Measurements from ENCODE around the gene SRXN1. TPM values are rescaled to one million over a fixed set of nuclear protein-coding genes. Genes with fewer than 3 reads are reported as not detected.

The SRXN1 gene
- total RNA-seq, 1 experiment from 2014 or later: 1.0 TPM

- Histone ChIP-seq H3K27me3 (ENCODE audit: low read length) (no peaks in the 10 kb centered on the region), H3K9me2 (replicated peaks; ENCODE audit: insufficient read depth, low read length) (no peaks in the 10 kb centered on the region), H3K9ac (ENCODE audit: low read length) (no peak overlapping the region), H3K9me3 (ENCODE audit: low read length) (no peaks in the 10 kb centered on the region), H3K4me3 (ENCODE audit: low read length) (no peak overlapping the region), H3K4me2 (ENCODE audit: low read depth, low read length, poor library complexity, severe bottlenecking) (no peak overlapping the region), H3K79me2 (ENCODE audit: low read length) (no peaks in the 10 kb centered on the region), H4K20me1 (ENCODE audit: insufficient read depth, low read depth, low read length) (no peaks in the 10 kb centered on the region), H3K4me1 (ENCODE audit: low read length) (no peaks in the 10 kb centered on the region), H3K36me3 (ENCODE audit: insufficient read depth, low read length) (no peaks in the 10 kb centered on the region), H3K27ac (ENCODE audit: low read length) (no peak overlapping the region), H2AFZ (ENCODE audit: low read length) (no peak overlapping the region)
- no peak for DNase-seq
These were observed 14.4 kb downstream of the SRXN1 start for GRCh38 chr20:638579-638978.

GRCh38 chr20:637559-637958 lies 15.4 kb downstream of the SRXN1 start:
- no peaks in the 10 kb centered on the region for H3K9me2 ChIP-seq (replicated peaks; ENCODE audit: insufficient read depth, low read length)
- no peaks in the 10 kb centered on the region for H3K9me3 ChIP-seq (ENCODE audit: low read length)
- no peak for DNase-seq
- no peak overlapping the region for H3K4me2 ChIP-seq (ENCODE audit: low read depth, low read length, poor library complexity, severe bottlenecking)
- no peak overlapping the region for H2AFZ ChIP-seq (ENCODE audit: low read length)
- no peak overlapping the region for H3K9ac ChIP-seq (ENCODE audit: low read length)
- H3K27ac ChIP-seq (ENCODE audit: low read length): no peak overlapping the region
- H4K20me1 ChIP-seq (ENCODE audit: insufficient read depth, low read depth, low read length): no peaks in the 10 kb centered on the region
- no peak overlapping the region for H3K4me3 ChIP-seq (ENCODE audit: low read length)
- no peaks in the 10 kb centered on the region for H3K36me3 ChIP-seq (ENCODE audit: insufficient read depth, low read length)
- H3K27me3 ChIP-seq (ENCODE audit: low read length): no peaks in the 10 kb centered on the region
- H3K4me1 ChIP-seq (ENCODE audit: low read length): no peaks in the 10 kb centered on the region
- no peaks in the 10 kb centered on the region for H3K79me2 ChIP-seq (ENCODE audit: low read length)

DNA sequence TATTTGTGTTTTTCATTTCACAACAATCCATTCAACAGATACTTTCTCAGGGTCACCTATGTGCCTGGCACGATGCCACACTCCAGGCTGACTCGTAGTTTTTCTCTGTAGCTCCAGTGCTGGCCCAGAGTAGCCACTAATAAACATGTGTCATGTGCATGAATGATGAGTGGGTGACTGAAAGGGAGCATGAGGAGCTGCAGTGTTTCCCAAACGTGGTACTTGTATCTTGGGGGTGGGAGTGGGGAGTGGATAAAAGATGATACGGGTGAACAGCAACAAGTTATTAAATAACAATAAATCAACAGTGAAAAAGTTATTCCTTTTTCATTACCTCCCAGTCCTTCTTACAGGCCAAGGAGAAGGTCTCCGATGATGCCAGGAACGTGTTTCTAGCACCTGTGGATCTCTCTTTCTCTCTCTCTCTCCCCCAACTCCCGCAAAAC lies 17.1 kb downstream of the SRXN1 start:
- H3K9me3 ChIP-seq (ENCODE audit: low read length): no peaks in the 10 kb centered on the region
- no peak overlapping the region for H2AFZ ChIP-seq (ENCODE audit: low read length)
- no peak overlapping the region for H3K9ac ChIP-seq (ENCODE audit: low read length)
- H3K4me2 ChIP-seq (ENCODE audit: low read depth, low read length, poor library complexity, severe bottlenecking): no peak overlapping the region
- no peaks in the 10 kb centered on the region for H3K4me1 ChIP-seq (ENCODE audit: low read length)
- no peak for DNase-seq
- no peaks in the 10 kb centered on the region for H4K20me1 ChIP-seq (ENCODE audit: insufficient read depth, low read depth, low read length)
- H3K27ac ChIP-seq (ENCODE audit: low read length): no peak overlapping the region
- H3K4me3 ChIP-seq (ENCODE audit: low read length): no peak overlapping the region
- H3K27me3 ChIP-seq (ENCODE audit: low read length): no peaks in the 10 kb centered on the region
- H3K79me2 ChIP-seq (ENCODE audit: low read length): no peaks in the 10 kb centered on the region
- H3K36me3 ChIP-seq (ENCODE audit: insufficient read depth, low read length): no peaks in the 10 kb centered on the region
- no peaks in the 10 kb centered on the region for H3K9me2 ChIP-seq (replicated peaks; ENCODE audit: insufficient read depth, low read length)

DNA sequence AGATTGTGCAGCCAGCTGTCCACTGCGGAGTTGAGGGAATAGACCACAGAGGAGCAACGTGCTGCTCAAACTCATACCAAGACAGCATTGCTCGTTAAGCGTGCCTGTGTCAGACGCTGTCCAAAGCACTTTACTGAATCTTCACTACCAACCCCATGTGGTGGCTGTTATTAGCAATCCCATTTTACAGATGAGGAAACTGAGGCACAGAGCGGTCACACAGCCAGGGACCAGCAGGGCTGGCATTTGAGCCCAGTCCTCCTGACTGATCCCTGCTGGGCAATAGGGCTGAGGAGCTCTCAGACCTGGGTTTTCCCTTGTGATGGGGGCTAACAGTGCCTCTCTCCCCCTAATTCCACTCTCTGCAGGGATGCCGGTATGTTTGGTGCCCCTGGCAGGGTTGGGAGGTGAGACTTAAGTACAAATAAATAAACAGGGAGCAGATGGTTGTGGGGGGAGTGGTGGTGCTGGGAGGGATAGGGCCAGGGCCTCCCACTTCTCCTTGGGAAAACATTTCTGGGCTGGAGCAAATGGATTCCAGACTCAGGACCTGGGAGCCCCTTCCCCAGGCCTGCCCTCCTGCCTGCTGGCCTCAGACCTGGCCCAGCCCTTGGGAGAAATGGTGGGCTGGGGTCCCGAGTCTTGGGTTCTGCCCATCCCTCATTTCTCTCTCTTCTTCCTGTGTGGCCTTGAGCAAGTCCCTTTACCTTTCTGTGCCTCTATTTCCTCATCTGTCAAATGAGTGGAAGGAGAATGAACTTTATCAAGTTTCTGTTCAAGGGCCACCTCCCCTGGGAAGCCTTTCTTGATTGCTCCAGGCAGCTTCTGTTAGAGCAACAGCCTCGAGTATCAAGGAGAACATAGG lies 17.7 kb downstream of the SRXN1 start:
- Histone ChIP-seq H3K36me3 (ENCODE audit: insufficient read depth, low read length) (no peaks in the 10 kb centered on the region), H3K4me1 (ENCODE audit: low read length) (no peaks in the 10 kb centered on the region), H3K9me2 (replicated peaks; ENCODE audit: insufficient read depth, low read length) (no peaks in the 10 kb centered on the region), H3K4me3 (ENCODE audit: low read length) (no peak overlapping the region), H3K9me3 (ENCODE audit: low read length) (no peaks in the 10 kb centered on the region), H3K27me3 (ENCODE audit: low read length) (no peaks in the 10 kb centered on the region), H3K27ac (ENCODE audit: low read length) (no peak overlapping the region), H3K79me2 (ENCODE audit: low read length) (no peaks in the 10 kb centered on the region), H3K9ac (ENCODE audit: low read length) (no peak overlapping the region), H2AFZ (ENCODE audit: low read length) (no peak overlapping the region), H3K4me2 (ENCODE audit: low read depth, low read length, poor library complexity, severe bottlenecking) (no peak overlapping the region), H4K20me1 (ENCODE audit: insufficient read depth, low read depth, low read length) (no peaks in the 10 kb centered on the region)
- DNase-seq: no peak

DNA sequence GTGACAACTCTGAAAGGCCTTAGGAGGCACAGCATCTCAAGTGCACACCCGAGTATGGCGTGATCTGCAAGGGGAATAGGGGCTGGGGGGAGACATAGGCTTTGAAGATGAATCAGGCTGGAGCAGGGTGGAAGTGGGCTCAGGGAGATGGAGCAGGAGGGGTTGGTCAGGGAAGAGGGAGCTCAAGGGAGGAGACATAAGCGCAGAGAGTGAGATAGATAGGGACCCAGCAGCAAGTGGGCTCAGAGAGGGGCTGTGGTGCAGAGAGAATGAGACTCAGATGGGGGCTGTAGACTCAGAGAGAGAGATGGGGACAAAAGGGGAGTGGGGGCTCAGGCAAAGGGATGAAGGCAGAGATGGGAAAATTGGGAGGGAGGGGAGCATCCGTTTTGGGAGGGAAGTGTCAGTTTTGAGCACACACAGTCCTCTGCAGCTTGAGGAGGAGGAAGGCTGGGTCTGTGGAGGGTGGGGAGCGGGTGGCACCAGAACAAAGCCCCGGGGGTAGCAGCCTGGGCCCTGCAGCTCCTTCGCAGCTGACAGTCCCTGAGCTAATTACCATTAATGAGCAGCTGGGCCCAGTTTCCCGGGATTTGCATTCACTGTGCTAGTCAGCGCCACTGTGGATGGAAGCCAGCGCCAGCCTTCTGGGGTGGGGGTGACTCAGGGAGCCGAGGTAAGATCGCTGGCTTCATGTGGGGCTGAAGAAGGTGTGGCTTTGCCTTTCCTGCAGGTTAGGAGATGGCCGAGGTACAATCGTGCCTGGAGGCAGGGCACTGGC lies 18.7 kb downstream of the SRXN1 start:
- Histone ChIP-seq H3K9me2 (replicated peaks; ENCODE audit: insufficient read depth, low read length) (no peaks in the 10 kb centered on the region), H3K27ac (ENCODE audit: low read length) (no peak overlapping the region), H3K9me3 (ENCODE audit: low read length) (no peaks in the 10 kb centered on the region), H3K4me2 (ENCODE audit: low read depth, low read length, poor library complexity, severe bottlenecking) (no peak overlapping the region), H3K9ac (ENCODE audit: low read length) (no peak overlapping the region), H3K4me1 (ENCODE audit: low read length) (no peaks in the 10 kb centered on the region), H3K27me3 (ENCODE audit: low read length) (no peaks in the 10 kb centered on the region), H4K20me1 (ENCODE audit: insufficient read depth, low read depth, low read length) (no peaks in the 10 kb centered on the region), H2AFZ (ENCODE audit: low read length) (no peak overlapping the region), H3K79me2 (ENCODE audit: low read length) (no peaks in the 10 kb centered on the region), H3K4me3 (ENCODE audit: low read length) (no peak overlapping the region), H3K36me3 (ENCODE audit: insufficient read depth, low read length) (no peaks in the 10 kb centered on the region)
- no peak for DNase-seq

DNA sequence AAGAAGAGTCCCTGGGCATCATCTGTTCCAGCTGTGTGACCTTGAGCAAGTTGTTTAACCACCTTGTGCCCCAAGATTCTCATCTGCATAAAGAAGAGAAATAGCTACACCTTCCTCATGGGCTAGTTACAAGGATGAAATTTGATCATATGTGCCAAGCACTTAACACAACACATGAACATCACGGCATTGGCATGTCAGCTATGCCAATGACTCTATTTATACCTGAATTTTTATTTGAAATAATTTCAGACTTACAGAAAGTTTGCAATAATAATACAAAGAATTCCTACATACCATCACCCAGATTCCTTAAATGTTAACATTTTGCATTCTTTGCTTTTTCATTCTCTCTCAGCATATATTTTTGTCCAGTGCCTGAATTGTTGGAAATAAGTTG lies 21.9 kb downstream of the SRXN1 start:
- H3K4me1 ChIP-seq (ENCODE audit: low read length): no peaks in the 10 kb centered on the region

GRCh38 chr20:626579-626978 lies 26.4 kb downstream of the SRXN1 start:
- Histone ChIP-seq H3K9me3 (ENCODE audit: low read length) (no peaks in the 10 kb centered on the region), H3K36me3 (ENCODE audit: insufficient read depth, low read length) (no peaks in the 10 kb centered on the region), H3K4me2 (ENCODE audit: low read depth, low read length, poor library complexity, severe bottlenecking) (no peak overlapping the region), H3K27me3 (ENCODE audit: low read length) (no peaks in the 10 kb centered on the region), H3K9ac (ENCODE audit: low read length) (no peak overlapping the region), H4K20me1 (ENCODE audit: insufficient read depth, low read depth, low read length) (no peaks in the 10 kb centered on the region), H3K9me2 (replicated peaks; ENCODE audit: insufficient read depth, low read length) (no peaks in the 10 kb centered on the region), H3K79me2 (ENCODE audit: low read length) (no peaks in the 10 kb centered on the region), H3K4me1 (ENCODE audit: low read length) (no peaks in the 10 kb centered on the region), H3K27ac (ENCODE audit: low read length) (no peak overlapping the region), H3K4me3 (ENCODE audit: low read length) (no peak overlapping the region), H2AFZ (ENCODE audit: low read length) (no peak overlapping the region)
- DNase-seq: no peak

More for the DNA sequence above, 21.9 kb downstream of the SRXN1 start:
- H3K27ac ChIP-seq (ENCODE audit: low read length): no peak overlapping the region
- no peaks in the 10 kb centered on the region for H3K9me2 ChIP-seq (replicated peaks; ENCODE audit: insufficient read depth, low read length)
- H3K27me3 ChIP-seq (ENCODE audit: low read length): no peaks in the 10 kb centered on the region
- no peaks in the 10 kb centered on the region for H3K79me2 ChIP-seq (ENCODE audit: low read length)
- H3K9me3 ChIP-seq (ENCODE audit: low read length): no peaks in the 10 kb centered on the region
- H4K20me1 ChIP-seq (ENCODE audit: insufficient read depth, low read depth, low read length): no peaks in the 10 kb centered on the region
- no peaks in the 10 kb centered on the region for H3K36me3 ChIP-seq (ENCODE audit: insufficient read depth, low read length)
- no peak for DNase-seq
- no peak overlapping the region for H3K4me2 ChIP-seq (ENCODE audit: low read depth, low read length, poor library complexity, severe bottlenecking)
- H2AFZ ChIP-seq (ENCODE audit: low read length): no peak overlapping the region
- H3K9ac ChIP-seq (ENCODE audit: low read length): no peak overlapping the region
- no peak overlapping the region for H3K4me3 ChIP-seq (ENCODE audit: low read length)

DNA sequence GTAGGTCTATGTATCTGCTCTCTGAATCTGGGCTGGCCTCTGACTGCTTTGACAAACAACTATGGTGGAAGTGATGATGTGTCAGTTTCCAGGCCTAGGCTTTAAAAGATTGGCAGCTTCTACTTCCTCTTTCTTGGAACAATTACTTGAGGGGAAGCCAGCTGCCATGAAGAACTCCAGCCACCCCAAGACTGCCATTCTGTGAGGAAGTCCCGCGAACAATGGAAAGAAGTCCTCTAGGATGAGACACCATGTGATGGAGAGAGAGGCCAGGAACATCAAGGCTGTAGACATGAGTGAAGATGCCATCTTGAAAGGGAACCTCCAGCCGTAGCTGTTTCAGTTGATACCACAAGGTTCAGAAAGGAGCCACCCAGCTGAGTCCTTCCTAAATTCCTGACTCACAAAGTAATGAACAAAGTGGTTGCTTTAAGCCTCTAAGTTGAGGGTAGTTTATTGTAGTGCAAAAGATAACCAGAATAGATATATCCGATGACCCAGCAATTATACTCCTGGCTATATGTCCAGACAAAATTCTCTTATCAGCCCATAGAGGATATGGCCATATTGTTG lies 27.6 kb downstream of the SRXN1 start:
- Histone ChIP-seq H3K9me2 (replicated peaks; ENCODE audit: insufficient read depth, low read length) (no peaks in the 10 kb centered on the region), H3K27me3 (ENCODE audit: low read length) (no peaks in the 10 kb centered on the region), H2AFZ (ENCODE audit: low read length) (no peak overlapping the region), H3K9ac (ENCODE audit: low read length) (no peak overlapping the region), H3K4me1 (ENCODE audit: low read length) (no peaks in the 10 kb centered on the region), H3K4me2 (ENCODE audit: low read depth, low read length, poor library complexity, severe bottlenecking) (no peak overlapping the region), H3K27ac (ENCODE audit: low read length) (no peak overlapping the region), H3K4me3 (ENCODE audit: low read length) (no peak overlapping the region), H3K36me3 (ENCODE audit: insufficient read depth, low read length) (no peaks in the 10 kb centered on the region), H3K79me2 (ENCODE audit: low read length) (no peaks in the 10 kb centered on the region), H3K9me3 (ENCODE audit: low read length) (no peaks in the 10 kb centered on the region), H4K20me1 (ENCODE audit: insufficient read depth, low read depth, low read length) (no peaks in the 10 kb centered on the region)
- no peak for DNase-seq
